T-helper 2 cell treated with Interferon-gamma antibody and Interleukin-4, amounts not matched to agents 100 ng/mL and 5 ng/mL, for 36 hours (primary cell): ENCODE results near the gene GALNT7. TPM values are rescaled to one million over a fixed set of nuclear protein-coding genes. Genes with fewer than 3 reads are reported as not detected.

Experiments used
- total RNA-seq: library from RNA; stranded (reverse); gene quantifications from 2 replicates; pipeline ENCODE4 v1.2.3, GENCODE V29; 2022

The GALNT7 gene
- total RNA-seq, 1 donor from 2014 or later, result 20.5 TPM

Other genes with a start within 250 kb of the GALNT7 start
- 703 and 705 TPM in 2 replicates for gene HMGB2, start 165.5 kb downstream of the GALNT7 start, total RNA-seq
- 23.1 and 24.9 TPM in 2 replicates for gene SAP30, start 202.1 kb downstream of the GALNT7 start, total RNA-seq
- gene SCRG1, start 230.3 kb downstream of the GALNT7 start, total RNA-seq, result not detected in 2 replicates